ENCODE measurements around the gene RCOR1.
"Not testable (repeated sequence)": the region's sequence is repeated elsewhere in the genome, so short reads cannot be mapped to it uniquely, and the experiment has no call there.

The RCOR1 gene

DNA sequence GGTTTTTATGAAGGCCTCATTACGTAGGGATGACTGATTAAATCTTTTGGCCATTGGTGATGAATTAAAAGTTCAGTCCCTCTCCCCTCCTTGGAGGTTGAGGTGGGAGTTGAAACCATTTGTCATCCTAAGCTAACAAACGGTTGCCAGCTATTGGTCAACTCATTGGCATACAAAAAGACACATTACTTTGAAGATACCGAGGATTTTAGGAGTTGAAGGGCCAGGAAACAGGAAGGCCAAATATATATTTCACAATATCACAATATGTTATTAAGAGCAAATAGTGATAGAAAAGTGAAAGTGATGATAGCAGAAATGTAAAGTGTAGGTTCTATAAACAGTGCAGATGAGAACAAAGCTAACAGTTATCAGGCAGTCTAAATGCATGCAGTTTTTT lies 24.4 kb downstream of the RCOR1 start:
- Histone ChIP-seq H3K9me3 (ENCODE audit: control insufficient read depth, low read length) (no peaks in the 10 kb centered on the region), H3K4me3 (ENCODE audit: extremely low read depth, insufficient read depth, low read length, poor library complexity, severe bottlenecking) (no peak overlapping the region), H3K4me1 (ENCODE audit: control insufficient read depth, insufficient read depth, low read length, poor library complexity, severe bottlenecking) (peaks cover 6% of the 10 kb centered on the region), H3K27ac (ENCODE audit: low read depth, low read length, severe bottlenecking) (no peak overlapping the region), H3K36me3 (ENCODE audit: control insufficient read depth, insufficient read depth, low read length) (peaks cover 31% of the 10 kb centered on the region)
- 100% methylated on average over 1 of the region's 3 CpGs; no CpG with 5 or more reads in 1 of the 2 experiments for WGBS, 2 experiments (ENCODE audit: insufficient coverage in 2 of 2)

DNA sequence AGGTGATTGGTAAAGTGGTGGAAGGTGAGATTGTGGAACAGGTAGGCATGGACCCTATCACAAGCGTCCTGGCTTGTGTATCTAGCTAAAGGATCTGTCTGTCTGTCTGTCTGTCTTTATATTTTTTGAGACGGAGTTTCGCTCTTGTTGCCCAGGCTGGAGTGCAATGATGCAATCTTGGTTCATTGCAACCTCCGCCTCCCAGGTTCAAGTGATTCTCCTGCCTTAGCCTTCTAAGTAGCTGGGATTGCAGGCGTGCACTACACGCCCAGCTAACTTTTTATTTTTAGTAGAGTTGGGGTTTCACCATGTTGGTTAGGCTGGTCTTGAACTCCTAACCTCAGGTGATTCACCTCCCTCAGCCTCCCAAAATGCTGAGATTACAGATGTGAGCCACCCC lies 26.6 kb downstream of the RCOR1 start:
- not testable (repeated sequence) for H3K27ac ChIP-seq (ENCODE audit: low read depth, low read length, severe bottlenecking); H3K4me3 ChIP-seq (ENCODE audit: extremely low read depth, insufficient read depth, low read length, poor library complexity, severe bottlenecking); H3K4me1 ChIP-seq (ENCODE audit: control insufficient read depth, insufficient read depth, low read length, poor library complexity, severe bottlenecking); H3K9me3 ChIP-seq (ENCODE audit: control insufficient read depth, low read length)
- H3K36me3 ChIP-seq (ENCODE audit: control insufficient read depth, insufficient read depth, low read length): peaks cover 20% of the 10 kb centered on the region
- WGBS, 2 experiments (ENCODE audit: insufficient coverage in 2 of 2): 96 to 97% methylated on average over 4 of the region's 6 CpGs

DNA sequence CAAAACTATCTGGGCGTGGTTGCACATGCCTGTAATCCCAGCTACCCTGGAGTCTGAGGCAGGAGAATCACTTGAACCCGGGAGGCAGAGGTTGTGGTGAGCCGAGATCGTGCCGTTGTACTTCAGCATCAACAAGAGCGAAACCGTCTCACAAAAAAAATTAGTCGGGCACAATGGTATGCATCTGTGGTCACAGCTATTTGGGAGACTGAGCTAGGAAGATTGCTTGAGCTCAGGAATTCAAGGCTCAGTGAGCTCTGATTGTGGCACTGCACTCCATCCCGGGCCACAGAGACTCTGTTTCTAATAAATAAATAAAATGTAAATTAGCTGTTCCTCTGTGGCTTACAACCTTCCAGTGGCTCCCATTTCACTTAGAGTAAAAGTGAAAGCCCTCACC lies 28.0 kb downstream of the RCOR1 start:
- Histone ChIP-seq H3K4me1 (ENCODE audit: control insufficient read depth, insufficient read depth, low read length, poor library complexity, severe bottlenecking) (peaks cover 6% of the 10 kb centered on the region), H3K36me3 (ENCODE audit: control insufficient read depth, insufficient read depth, low read length) (peaks cover 20% of the 10 kb centered on the region), H3K4me3 (ENCODE audit: extremely low read depth, insufficient read depth, low read length, poor library complexity, severe bottlenecking) (no peak overlapping the region), H3K9me3 (ENCODE audit: control insufficient read depth, low read length) (no peaks in the 10 kb centered on the region), H3K27ac (ENCODE audit: low read depth, low read length, severe bottlenecking) (no peak overlapping the region)
- 93 to 100% methylated on average over 8 of the region's 9 CpGs for WGBS, 2 experiments (ENCODE audit: insufficient coverage in 2 of 2)

DNA sequence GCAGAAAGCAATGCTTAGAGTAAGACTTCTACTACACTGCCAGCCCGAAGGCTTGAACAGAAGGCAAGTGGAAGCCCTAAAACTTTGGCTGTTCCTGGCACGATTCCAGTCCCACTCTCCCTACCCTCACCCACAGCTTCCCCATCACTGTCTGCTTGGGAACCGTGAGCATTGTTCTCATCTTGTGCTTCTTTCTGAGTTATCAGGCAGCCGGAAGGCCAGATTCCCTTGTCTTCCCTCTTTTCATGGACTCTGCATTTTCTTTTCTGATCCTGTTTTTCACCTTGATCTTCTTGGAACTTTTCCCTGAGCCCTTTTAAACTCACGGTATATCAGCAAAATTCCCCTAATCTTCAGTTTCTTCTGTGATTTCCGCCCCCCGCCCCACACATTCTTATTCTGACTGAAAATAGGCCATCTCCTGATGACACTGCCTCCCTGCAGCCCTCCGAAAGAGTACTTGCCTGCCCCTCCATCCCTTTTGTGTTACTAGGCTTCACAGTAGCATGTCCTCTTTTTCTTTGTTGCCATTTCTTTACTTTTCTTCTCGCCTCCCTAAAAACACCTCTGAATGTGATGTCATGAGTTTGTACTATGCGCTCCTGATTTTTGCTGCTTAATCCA lies 29.9 kb downstream of the RCOR1 start:
- Histone ChIP-seq H3K36me3 (ENCODE audit: control insufficient read depth, insufficient read depth, low read length) (peaks cover 31% of the 10 kb centered on the region), H3K4me3 (ENCODE audit: extremely low read depth, insufficient read depth, low read length, poor library complexity, severe bottlenecking) (no peak overlapping the region), H3K27ac (ENCODE audit: low read depth, low read length, severe bottlenecking) (no peak overlapping the region), H3K4me1 (ENCODE audit: control insufficient read depth, insufficient read depth, low read length, poor library complexity, severe bottlenecking) (no peaks in the 10 kb centered on the region), H3K9me3 (ENCODE audit: control insufficient read depth, low read length) (no peaks in the 10 kb centered on the region)
- WGBS, 2 experiments (ENCODE audit: insufficient coverage in 2 of 2): 63 to 65% methylated on average over 8 to 9 of the region's 10 CpGs

DNA sequence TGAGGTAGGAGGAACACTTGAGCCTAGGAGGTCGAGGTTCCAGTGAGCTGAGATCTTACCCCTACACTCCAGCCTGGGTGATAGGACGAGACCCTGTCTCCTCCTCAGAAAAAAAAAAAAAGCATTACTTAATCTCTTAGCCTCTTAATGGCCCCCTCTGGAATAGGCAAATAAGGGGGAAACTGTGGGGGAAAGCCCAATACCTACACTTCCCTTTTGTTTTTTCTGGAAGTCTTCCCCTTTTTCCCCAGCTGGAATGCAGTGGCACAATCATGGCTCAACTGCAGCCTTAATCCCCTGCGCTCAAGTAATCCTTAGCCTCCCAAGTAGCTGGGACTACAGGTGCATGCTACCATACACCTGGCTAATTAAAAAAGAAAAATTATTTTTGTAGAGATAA lies 32.2 kb downstream of the RCOR1 start:
- peaks cover 40% of the 10 kb centered on the region for H3K36me3 ChIP-seq (ENCODE audit: control insufficient read depth, insufficient read depth, low read length)
- no peak overlapping the region for H3K4me3 ChIP-seq (ENCODE audit: extremely low read depth, insufficient read depth, low read length, poor library complexity, severe bottlenecking)
- no peaks in the 10 kb centered on the region for H3K4me1 ChIP-seq (ENCODE audit: control insufficient read depth, insufficient read depth, low read length, poor library complexity, severe bottlenecking)
- H3K9me3 ChIP-seq (ENCODE audit: control insufficient read depth, low read length): no peaks in the 10 kb centered on the region
- no CpG with 5 or more reads among the region's 3 CpGs for whole genome bisulfite sequencing, 2 experiments (ENCODE audit: insufficient coverage in 2 of 2)
- no peak overlapping the region for H3K27ac ChIP-seq (ENCODE audit: low read depth, low read length, severe bottlenecking)

DNA sequence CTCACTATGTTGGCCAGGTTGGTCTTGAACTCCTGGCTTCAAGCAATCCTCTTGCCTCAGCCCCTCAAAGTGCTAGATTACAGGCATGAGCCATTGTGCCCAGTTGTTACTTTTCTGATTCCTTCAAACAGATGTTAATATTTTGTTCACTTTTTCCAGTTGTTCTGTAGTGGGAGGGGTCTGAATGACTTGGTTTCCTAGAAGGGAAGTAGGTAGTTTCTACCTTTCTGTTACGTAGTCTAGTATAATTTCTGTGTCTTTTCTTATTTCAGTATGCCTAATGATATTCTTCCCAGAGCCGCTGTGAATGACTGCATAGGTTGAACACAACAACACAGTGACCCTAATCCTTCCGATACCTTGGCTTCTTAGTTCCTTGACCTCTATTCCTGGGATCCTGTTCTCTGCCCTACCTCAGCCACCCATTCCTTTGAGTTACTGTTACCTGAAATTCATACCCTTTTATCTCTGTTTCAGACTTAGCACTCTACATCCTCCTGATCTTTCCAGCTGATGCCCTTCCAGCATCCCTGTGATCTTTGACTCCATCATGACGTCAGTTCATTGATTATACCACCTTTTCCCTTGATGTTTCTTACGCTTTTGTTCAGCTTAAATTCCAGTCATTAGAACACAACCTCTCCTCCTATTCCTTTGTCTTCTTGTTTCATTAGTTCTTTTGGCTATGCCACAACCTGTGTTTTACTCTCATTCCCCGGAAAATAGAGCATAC lies 33.3 kb downstream of the RCOR1 start:
- H3K4me3 ChIP-seq (ENCODE audit: extremely low read depth, insufficient read depth, low read length, poor library complexity, severe bottlenecking): no peak overlapping the region
- H3K9me3 ChIP-seq (ENCODE audit: control insufficient read depth, low read length): no peaks in the 10 kb centered on the region
- WGBS, 2 experiments (ENCODE audit: insufficient coverage in 2 of 2): 96 to 98% methylated on average over 4 of the region's 6 CpGs
- peaks cover 36% of the 10 kb centered on the region for H3K36me3 ChIP-seq (ENCODE audit: control insufficient read depth, insufficient read depth, low read length)
- peak overlapping the region; percentile 36 for H3K27ac ChIP-seq (ENCODE audit: low read depth, low read length, severe bottlenecking)
- peaks cover 9% of the 10 kb centered on the region for H3K4me1 ChIP-seq (ENCODE audit: control insufficient read depth, insufficient read depth, low read length, poor library complexity, severe bottlenecking)

DNA sequence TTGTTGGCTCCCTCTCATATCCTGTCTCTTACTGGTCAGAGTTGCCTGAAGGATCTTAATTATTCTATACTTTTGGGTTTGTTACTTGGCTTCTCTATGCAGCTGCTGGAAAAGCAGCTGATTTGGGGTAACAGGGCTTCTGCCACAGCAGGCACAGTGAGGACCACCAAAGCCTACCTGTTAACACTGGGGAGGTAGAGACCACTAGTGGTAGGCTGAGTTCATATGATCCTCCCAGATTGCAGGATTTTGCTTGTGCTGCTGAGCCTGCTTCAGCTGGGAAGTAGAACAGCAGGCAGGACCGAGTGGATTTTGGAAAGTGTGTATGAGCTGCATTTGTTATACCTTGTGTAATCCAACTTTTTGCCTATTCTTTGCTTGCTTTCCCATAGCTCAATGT lies 34.1 kb downstream of the RCOR1 start:
- peak overlapping the region; percentile 36 for H3K27ac ChIP-seq (ENCODE audit: low read depth, low read length, severe bottlenecking)
- 100% methylated on average over 1 of the region's 1 CpG for WGBS, 2 experiments (ENCODE audit: insufficient coverage in 2 of 2)

DNA sequence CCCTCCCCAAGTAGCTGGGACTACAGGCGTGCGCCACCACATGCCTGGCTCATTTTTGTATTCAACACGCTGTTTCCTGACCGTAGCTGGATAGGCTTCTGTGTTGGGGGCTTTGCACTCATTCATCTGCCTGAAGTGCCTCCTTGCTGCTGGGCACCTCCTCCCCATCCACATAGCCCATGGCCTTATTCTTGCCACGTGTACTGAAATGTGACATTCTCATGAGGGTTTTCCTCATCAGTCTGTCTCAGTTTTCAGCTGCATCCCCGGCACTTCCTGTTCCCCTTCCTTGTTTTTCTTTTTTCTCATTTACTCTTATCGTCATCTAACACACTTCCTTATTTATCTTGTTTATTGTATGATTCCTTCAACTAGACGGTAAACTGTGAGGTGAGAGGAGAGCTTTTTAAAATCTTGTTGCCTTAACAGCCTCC lies 36.6 kb downstream of the RCOR1 start:
- WGBS, 2 experiments (ENCODE audit: insufficient coverage in 2 of 2): 91 to 97% methylated on average over 5 of the region's 8 CpGs
- peaks cover 9% of the 10 kb centered on the region for H3K4me1 ChIP-seq (ENCODE audit: control insufficient read depth, insufficient read depth, low read length, poor library complexity, severe bottlenecking)
- peaks cover 44% of the 10 kb centered on the region for H3K36me3 ChIP-seq (ENCODE audit: control insufficient read depth, insufficient read depth, low read length)
- peak overlapping the region; percentile 71 for H3K27ac ChIP-seq (ENCODE audit: low read depth, low read length, severe bottlenecking)
- H3K4me3 ChIP-seq (ENCODE audit: extremely low read depth, insufficient read depth, low read length, poor library complexity, severe bottlenecking): no peak overlapping the region
- no peaks in the 10 kb centered on the region for H3K9me3 ChIP-seq (ENCODE audit: control insufficient read depth, low read length)

More for the DNA sequence above, 34.1 kb downstream of the RCOR1 start:
- Histone ChIP-seq H3K36me3 (ENCODE audit: control insufficient read depth, insufficient read depth, low read length) (peaks cover 33% of the 10 kb centered on the region), H3K9me3 (ENCODE audit: control insufficient read depth, low read length) (no peaks in the 10 kb centered on the region), H3K4me3 (ENCODE audit: extremely low read depth, insufficient read depth, low read length, poor library complexity, severe bottlenecking) (no peak overlapping the region), H3K4me1 (ENCODE audit: control insufficient read depth, insufficient read depth, low read length, poor library complexity, severe bottlenecking) (peaks cover 9% of the 10 kb centered on the region)

DNA sequence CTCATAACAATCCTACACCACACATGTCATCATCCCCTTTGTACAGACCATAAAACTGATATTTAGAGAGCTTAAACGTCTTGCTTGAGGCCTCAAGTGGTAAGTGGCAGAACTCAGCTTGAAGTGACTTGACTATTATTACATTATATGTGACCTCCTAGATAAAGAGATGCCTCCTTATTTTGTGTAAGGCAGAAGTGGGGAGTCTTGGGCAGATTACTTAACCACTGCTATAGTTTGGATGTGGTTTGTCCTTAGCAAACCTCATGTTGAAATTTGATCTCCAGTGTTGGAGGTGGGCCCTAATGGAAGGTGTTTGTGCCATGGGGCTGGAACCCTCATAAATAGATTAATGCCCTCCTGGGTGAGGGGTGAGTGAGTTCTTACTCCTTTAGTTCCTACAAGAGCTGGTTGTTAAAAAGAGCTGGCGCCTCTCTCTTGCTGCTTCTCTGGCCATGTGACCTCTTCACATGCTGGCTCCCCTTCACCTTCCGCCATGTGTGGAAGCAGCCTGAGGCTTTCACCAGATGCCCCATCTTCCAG lies 37.4 kb downstream of the RCOR1 start:
- Histone ChIP-seq H3K36me3 (ENCODE audit: control insufficient read depth, insufficient read depth, low read length) (peaks cover 47% of the 10 kb centered on the region), H3K4me1 (ENCODE audit: control insufficient read depth, insufficient read depth, low read length, poor library complexity, severe bottlenecking) (peaks cover 9% of the 10 kb centered on the region), H3K27ac (ENCODE audit: low read depth, low read length, severe bottlenecking) (peak overlapping the region; percentile 71), H3K9me3 (ENCODE audit: control insufficient read depth, low read length) (no peaks in the 10 kb centered on the region), H3K4me3 (ENCODE audit: extremely low read depth, insufficient read depth, low read length, poor library complexity, severe bottlenecking) (no peak overlapping the region)
- 80 to 89% methylated on average over 3 of the region's 3 CpGs for WGBS, 2 experiments (ENCODE audit: insufficient coverage in 2 of 2)

DNA sequence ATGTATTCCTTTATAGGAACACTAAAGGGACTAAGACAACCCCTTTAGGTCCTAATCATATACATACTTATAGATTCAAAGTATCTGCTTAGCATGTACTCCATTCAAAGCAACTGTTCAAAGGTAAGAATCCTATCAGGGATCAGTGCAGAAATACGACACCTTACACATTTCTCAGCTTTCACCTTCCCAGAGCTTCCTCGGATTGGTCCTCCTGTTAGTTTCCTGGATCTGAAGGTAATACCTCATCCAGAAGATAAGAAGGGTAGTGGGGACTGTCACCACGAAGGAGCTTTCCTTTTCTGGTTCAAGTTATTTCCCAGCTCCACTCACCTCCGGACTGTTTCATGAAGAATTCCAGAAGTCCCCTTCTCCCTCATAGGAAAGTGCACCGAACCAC lies 38.0 kb downstream of the RCOR1 start:
- Histone ChIP-seq H3K4me1 (ENCODE audit: control insufficient read depth, insufficient read depth, low read length, poor library complexity, severe bottlenecking) (peaks cover 9% of the 10 kb centered on the region), H3K27ac (ENCODE audit: low read depth, low read length, severe bottlenecking) (peak overlapping the region; percentile 29), H3K4me3 (ENCODE audit: extremely low read depth, insufficient read depth, low read length, poor library complexity, severe bottlenecking) (no peak overlapping the region), H3K9me3 (ENCODE audit: control insufficient read depth, low read length) (no peaks in the 10 kb centered on the region), H3K36me3 (ENCODE audit: control insufficient read depth, insufficient read depth, low read length) (peaks cover 46% of the 10 kb centered on the region)
- 73 to 100% methylated on average over 1 to 4 of the region's 5 CpGs for WGBS, 2 experiments (ENCODE audit: insufficient coverage in 2 of 2)

DNA sequence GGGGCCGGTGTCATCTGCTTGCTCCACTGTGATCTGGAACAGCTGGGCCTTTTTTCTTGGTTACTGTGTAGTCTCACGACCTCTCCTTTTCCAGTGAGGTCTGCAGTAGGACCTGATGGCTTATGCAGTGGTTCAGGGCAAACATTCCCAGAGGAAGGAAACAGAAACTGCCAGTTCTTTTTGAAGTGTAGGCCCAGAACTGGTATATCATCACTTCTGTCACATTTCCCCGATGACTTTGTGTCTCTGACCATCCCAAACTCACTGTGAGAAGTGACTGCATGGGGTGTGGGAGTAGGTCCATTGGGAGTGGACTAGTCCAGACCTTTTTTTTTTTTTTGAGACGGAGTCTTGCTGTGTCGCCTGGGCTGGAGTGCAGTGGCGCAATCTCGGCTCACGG lies 38.4 kb downstream of the RCOR1 start:
- no peak overlapping the region for H3K4me3 ChIP-seq (ENCODE audit: extremely low read depth, insufficient read depth, low read length, poor library complexity, severe bottlenecking)
- no peaks in the 10 kb centered on the region for H3K9me3 ChIP-seq (ENCODE audit: control insufficient read depth, low read length)
- 97 to 100% methylated on average over 4 to 6 of the region's 8 CpGs for WGBS, 2 experiments (ENCODE audit: insufficient coverage in 2 of 2)
- H3K36me3 ChIP-seq (ENCODE audit: control insufficient read depth, insufficient read depth, low read length): peaks cover 43% of the 10 kb centered on the region
- H3K4me1 ChIP-seq (ENCODE audit: control insufficient read depth, insufficient read depth, low read length, poor library complexity, severe bottlenecking): peaks cover 9% of the 10 kb centered on the region
- peak overlapping the region; percentile 29 for H3K27ac ChIP-seq (ENCODE audit: low read depth, low read length, severe bottlenecking)

All from mesodermal cell (in vitro differentiated cells).